Measurements from ENCODE around the gene TOP3A. TPM values are rescaled to one million over a fixed set of nuclear protein-coding genes. Genes with fewer than 3 reads are reported as not detected.

Gene TOP3A
- total RNA-seq, 6 donors from 2014 or later, result 23.4 to 36.3 (median 32.9) TPM

DNA sequence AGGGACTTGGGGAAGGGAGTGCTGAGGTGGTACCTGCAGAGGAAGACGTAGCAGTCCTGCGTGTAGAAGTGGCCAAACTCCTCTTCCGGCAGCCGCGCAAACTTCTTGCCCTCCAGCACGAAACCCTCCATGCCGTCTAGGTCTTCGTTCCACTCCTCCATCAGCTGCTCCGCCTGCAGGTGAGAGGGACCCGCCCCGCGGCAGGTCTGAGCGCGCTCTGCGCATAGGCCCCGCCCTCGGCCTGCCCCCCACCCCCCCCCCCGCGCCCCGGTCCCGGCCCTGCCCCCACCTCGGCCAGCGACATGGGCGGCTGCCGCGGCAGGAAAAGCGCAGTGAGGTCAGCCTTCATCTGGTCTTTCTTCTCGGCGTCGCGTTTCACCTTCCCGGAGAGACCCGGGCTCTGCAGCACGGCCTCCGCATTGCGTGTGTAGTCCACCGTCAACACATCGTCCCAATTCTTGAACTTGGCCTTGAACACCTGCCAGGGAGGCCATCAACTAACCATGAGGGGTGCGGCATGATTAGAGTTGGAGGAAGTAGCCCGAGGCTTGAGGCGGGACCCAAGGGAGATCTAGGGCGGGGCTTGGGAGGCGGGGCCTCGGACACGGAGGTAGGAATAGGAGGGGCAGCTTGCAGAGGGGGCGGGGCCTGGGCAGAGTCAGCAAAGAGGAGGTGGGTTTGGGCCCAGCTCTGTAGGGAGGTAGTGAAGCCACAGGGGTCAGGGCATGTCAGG is 67.7 kb downstream of the TOP3A start:
- peak overlapping the region in 2 of 4 donors; percentile 33 to 38 for H3K4me3 ChIP-seq
- WGBS, 2 donors, result 70 to 71% methylated on average over 32 to 44 of the region's 46 CpGs
- peak; percentile 64 to 82 for ATAC-seq (ENCODE audit: low FRiP score in 2 of 2)
- TF ChIP-seq EP300 (IDR thresholded peaks at IDR 0.05), result no peak
- TF ChIP-seq, protein P1, sequence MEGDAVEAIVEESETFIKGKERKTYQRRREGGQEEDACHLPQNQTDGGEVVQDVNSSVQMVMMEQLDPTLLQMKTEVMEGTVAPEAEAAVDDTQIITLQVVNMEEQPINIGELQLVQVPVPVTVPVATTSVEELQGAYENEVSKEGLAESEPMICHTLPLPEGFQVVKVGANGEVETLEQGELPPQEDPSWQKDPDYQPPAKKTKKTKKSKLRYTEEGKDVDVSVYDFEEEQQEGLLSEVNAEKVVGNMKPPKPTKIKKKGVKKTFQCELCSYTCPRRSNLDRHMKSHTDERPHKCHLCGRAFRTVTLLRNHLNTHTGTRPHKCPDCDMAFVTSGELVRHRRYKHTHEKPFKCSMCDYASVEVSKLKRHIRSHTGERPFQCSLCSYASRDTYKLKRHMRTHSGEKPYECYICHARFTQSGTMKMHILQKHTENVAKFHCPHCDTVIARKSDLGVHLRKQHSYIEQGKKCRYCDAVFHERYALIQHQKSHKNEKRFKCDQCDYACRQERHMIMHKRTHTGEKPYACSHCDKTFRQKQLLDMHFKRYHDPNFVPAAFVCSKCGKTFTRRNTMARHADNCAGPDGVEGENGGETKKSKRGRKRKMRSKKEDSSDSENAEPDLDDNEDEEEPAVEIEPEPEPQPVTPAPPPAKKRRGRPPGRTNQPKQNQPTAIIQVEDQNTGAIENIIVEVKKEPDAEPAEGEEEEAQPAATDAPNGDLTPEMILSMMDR (IDR thresholded peaks at IDR 0.05), result no peak
- no peak for TF ChIP-seq POLR2A (IDR thresholded peaks at IDR 0.05)
- TF ChIP-seq POLR2AphosphoS5 (IDR thresholded peaks at IDR 0.05), result no peak
- DNase-seq, result peak; percentile 85 to 91
- peaks cover 4 to 23% (median 15%) of the 10 kb centered on the region in 4 donors for H3K4me1 ChIP-seq
- no peaks in the 10 kb centered on the region for H3K27me3 ChIP-seq
- peak overlapping the region in 3 of 4 donors; percentile 21 to 55 (median 30) for H3K27ac ChIP-seq
- no peaks in the 10 kb centered on the region for H3K9me3 ChIP-seq
- peaks cover 18 to 97% (median 87%) of the 10 kb centered on the region in 4 donors for H3K36me3 ChIP-seq

DNA sequence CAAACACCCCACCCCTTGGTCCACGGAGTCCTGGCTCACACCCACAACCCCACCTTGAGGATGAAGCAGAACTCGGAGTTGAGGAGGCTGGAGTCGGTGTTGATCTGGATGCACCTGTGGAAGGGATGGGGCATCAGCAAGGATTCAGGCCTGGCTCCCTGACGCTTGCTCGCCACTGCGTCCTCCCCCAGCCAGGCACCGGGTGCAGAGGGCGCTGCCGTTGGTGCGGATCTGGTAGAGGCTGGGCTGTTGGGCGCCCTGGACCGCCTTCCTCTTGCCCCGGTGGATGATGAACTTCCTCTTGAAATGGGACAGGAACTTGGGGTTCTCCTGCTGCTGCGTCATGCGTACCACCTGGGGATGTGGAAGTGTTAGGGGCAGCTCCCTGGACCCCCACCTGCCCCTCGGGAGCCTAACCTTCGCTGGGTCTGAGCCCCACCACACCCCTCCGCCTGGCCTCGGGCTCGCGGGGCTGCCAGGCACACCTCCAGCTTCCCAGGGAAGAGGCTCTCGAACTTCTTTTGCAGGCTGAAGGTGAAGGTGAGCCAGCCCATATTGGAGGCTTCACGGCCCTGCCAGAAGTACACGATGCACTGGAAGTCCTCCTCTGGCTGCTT is 68.6 kb downstream of the TOP3A start:
- Histone ChIP-seq H3K4me3 (peak overlapping the region in 1 of 4 donors; percentile 33), H3K27me3 (no peaks in the 10 kb centered on the region), H3K9me3 (no peaks in the 10 kb centered on the region), H3K4me1 (peaks cover 4 to 23% (median 15%) of the 10 kb centered on the region in 4 donors), H3K36me3 (peaks cover 15 to 97% (median 83%) of the 10 kb centered on the region in 4 donors), H3K27ac (peak overlapping the region in 1 of 4 donors; percentile 21)
- ATAC-seq (ENCODE audit: low FRiP score in 2 of 2) (no peak), DNase-seq (peak in 1 of 2 donors; percentile 71)
- 88 to 90% methylated on average over 12 to 23 of the region's 24 CpGs for WGBS, 2 donors
- TF ChIP-seq POLR2A (IDR thresholded peaks at IDR 0.05) (no peak), POLR2AphosphoS5 (IDR thresholded peaks at IDR 0.05) (no peak), EP300 (IDR thresholded peaks at IDR 0.05) (no peak)
- TF ChIP-seq, protein P1 (IDR thresholded peaks at IDR 0.05), result no peak

DNA sequence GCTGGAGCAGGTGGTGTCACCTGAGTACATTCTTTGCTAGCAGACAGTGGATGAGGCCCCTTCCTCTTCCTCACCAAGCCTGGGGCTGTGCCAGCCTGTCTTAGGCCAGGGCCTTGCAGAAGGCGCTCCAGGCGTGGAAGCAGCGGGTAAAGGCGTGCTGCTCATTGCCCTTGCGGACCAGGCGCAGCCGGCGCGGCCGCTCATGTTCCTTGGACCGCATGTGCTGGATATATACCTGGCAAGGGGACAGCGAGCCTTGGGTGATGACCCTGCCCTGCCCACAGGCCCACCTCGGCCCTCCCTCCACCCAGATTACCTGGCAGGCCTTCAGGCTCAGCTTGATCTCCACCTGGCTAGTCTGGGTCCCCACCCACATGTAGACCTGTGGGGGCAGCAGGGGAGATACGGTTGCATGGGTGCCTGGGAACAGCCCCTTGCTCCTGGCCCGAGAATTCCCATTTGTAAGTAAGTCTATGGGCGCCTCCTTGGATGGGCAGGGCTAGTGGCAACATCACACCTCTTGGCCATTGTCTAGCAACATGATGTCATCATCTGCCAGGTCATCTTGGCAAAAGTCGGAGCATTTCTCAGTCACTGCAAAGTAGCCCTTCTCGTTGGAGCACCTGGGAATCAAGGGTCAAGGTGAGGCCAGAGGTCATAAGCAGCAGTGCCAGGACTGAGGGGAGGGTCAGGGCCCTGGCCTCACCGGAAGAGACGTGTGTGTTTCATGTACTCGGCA is 69.6 kb downstream of the TOP3A start:
- TF ChIP-seq POLR2AphosphoS5 (IDR thresholded peaks at IDR 0.05), result no peak
- TF ChIP-seq POLR2A (IDR thresholded peaks at IDR 0.05), result no peak
- TF ChIP-seq, protein P1 (IDR thresholded peaks at IDR 0.05), result no peak
- TF ChIP-seq EP300 (IDR thresholded peaks at IDR 0.05), result no peak
- WGBS, 2 donors, result 84 to 91% methylated on average over 5 to 21 of the region's 21 CpGs
- Histone ChIP-seq H3K36me3 (peaks cover 8 to 88% (median 73%) of the 10 kb centered on the region in 4 donors), H3K27ac (no peak overlapping the region), H3K9me3 (no peaks in the 10 kb centered on the region), H3K4me1 (peaks cover 4 to 23% (median 15%) of the 10 kb centered on the region in 4 donors), H3K27me3 (no peaks in the 10 kb centered on the region), H3K4me3 (no peak overlapping the region)
- DNase-seq (peak in 1 of 2 donors; percentile 83), ATAC-seq (ENCODE audit: low FRiP score in 2 of 2) (no peak)

DNA sequence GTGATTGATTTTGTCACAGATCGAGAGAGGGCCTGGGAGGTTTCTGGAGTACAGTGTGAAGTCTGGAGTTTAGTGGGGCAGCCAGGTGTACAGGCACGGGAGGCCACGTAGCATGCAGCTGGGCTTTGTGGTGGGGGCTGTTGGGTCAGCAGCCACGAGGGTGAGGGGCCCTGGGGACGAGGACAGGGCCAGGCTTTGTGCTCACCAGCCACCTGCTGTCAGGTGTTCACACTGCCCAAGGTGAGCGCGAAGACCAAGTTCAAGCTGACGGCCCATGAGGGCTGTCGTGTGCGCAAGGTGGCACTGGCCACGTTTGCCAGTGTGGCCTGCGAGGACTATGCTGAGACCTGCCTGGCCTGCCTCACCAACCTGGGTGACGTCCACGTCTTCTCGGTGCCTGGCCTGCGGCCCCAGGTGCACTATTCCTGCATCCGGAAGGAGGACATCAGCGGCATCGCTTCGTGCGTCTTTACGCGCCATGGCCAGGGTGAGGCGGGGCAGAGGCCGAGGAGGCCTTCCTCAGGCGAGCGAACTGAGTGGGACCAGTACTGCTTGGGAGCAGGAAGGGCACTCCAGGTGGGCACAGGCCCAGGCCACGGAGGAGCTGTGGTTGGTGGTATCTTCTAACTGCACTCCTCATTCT is 73.4 kb downstream of the TOP3A start:
- no peak for TF ChIP-seq POLR2AphosphoS5 (IDR thresholded peaks at IDR 0.05)
- no peak for TF ChIP-seq POLR2A (IDR thresholded peaks at IDR 0.05)
- TF ChIP-seq, protein P1 (IDR thresholded peaks at IDR 0.05), result no peak
- TF ChIP-seq EP300 (IDR thresholded peaks at IDR 0.05), result no peak
- Histone ChIP-seq H3K9me3 (no peaks in the 10 kb centered on the region), H3K4me1 (peaks cover 0 to 2% (median under 1%) of the 10 kb centered on the region in 4 donors), H3K27me3 (no peaks in the 10 kb centered on the region), H3K36me3 (peaks cover 8 to 80% (median 50%) of the 10 kb centered on the region in 4 donors), H3K4me3 (no peak overlapping the region), H3K27ac (no peak overlapping the region)
- no peak for ATAC-seq (ENCODE audit: low FRiP score in 2 of 2)
- WGBS, 2 donors, result 89 to 93% methylated on average over 17 to 26 of the region's 28 CpGs
- peak in 1 of 2 donors; percentile 73 for DNase-seq
